B cell (primary cell): ENCODE data around the gene HOXA11. TPM values are rescaled to one million over a fixed set of nuclear protein-coding genes. Genes with fewer than 3 reads are reported as not detected.

Experiments used
- ATAC-seq: fragments of 200-7000 bp; cut with Tn5 transposase; one replicate; pipeline ENCODE4 v1.10.0; 2021; ENCODE audit warnings: low read depth, mild to moderate bottlenecking, moderate number of reproducible peaks, moderate library complexity
- CTCF ChIA-PET: fragments of 350-600 bp; sonication (Branson Sonifier 250); formaldehyde crosslinking; loops from one replicate; lab custom pipeline; 2021; ENCODE audit warnings: antibody characterized with exemption, inconsistent platforms; lab: Charles Lee
- POLR2A ChIA-PET: fragments of 350-600 bp; sonication (Branson Sonifier 250); formaldehyde crosslinking; loops from one replicate; lab custom pipeline; 2021; ENCODE audit warnings: antibody characterized with exemption; lab: Charles Lee
- DNase-seq: peaks from one replicate; pipeline ENCODE4 v3.0.0; 2013
- H2AFZ ChIP-seq: 2 replicates; pipeline ENCODE4 v1.6.1; 2012; ENCODE audit warnings: mild to moderate bottlenecking, low read depth, low read length; ENCODE audit not compliant: insufficient read depth, poor library complexity, severe bottlenecking
- H3K27ac ChIP-seq, 2 donors: 1 replicate in 1 of 2; 2 replicates in 1 of 2; pipeline ENCODE4 v1.5.1; 2012 to 2013; ENCODE audit warnings: low read length in 2 of 2, mild to moderate bottlenecking in 2 of 2, moderate library complexity in 1 of 2
- H3K27me3 ChIP-seq, 4 experiments: fragments of 200-600 bp in 1 of 4; sonication (generic) in 1 of 4; replicated peaks in 1 of 4; 1 replicate in 2 of 4; 2 replicates in 2 of 4; pipeline versions ENCODE4 v1.6.1 to v1.7.0; 2013 to 2016; ENCODE audit warnings: low read length in 3 of 4, mild to moderate bottlenecking in 2 of 4, mixed read lengths in 1 of 4, moderate library complexity in 1 of 4; ENCODE audit not compliant: insufficient read depth in 4 of 4, control insufficient read depth in 3 of 4; ENCODE audit errors: control extremely low read depth in 1 of 4
- H3K36me3 ChIP-seq, 2 experiments: replicated peaks in 1 of 2; 1 replicate in 1 of 2; 2 replicates in 1 of 2; pipeline versions ENCODE4 v1.6.1 to v1.7.1; 2013; ENCODE audit warnings: low read length in 1 of 2; ENCODE audit not compliant: insufficient read depth in 2 of 2, control insufficient read depth in 1 of 2; ENCODE audit errors: control extremely low read depth in 1 of 2, extremely low read depth in 1 of 2
- H3K4me1 ChIP-seq, 2 donors: fragments of 200-600 bp in 1 of 2; sonication (generic) in 1 of 2; 1 replicate in 1 of 2; 2 replicates in 1 of 2; pipeline versions ENCODE4 v1.5.1 to v1.6.1; 2013 to 2017; ENCODE audit warnings: low read length in 2 of 2; ENCODE audit not compliant: control insufficient read depth in 2 of 2, insufficient read depth in 2 of 2
- H3K4me2 ChIP-seq: replicated peaks from 2 replicates; pipeline ENCODE3; 2012; ENCODE audit warnings: mild to moderate bottlenecking, low read depth, low read length; ENCODE audit not compliant: poor library complexity, severe bottlenecking
- H3K4me3 ChIP-seq, 5 experiments: fragments of 200-600 bp in 1 of 5; sonication (generic) in 1 of 5; 1 replicate in 3 of 5; 2 replicates in 2 of 5; pipeline versions ENCODE4 v1.5.1 to v1.7.0; 2011 to 2016; ENCODE audit warnings: low read length in 4 of 5, mild to moderate bottlenecking in 4 of 5, low read depth in 2 of 5, control low read depth in 1 of 5, moderate library complexity in 1 of 5; ENCODE audit not compliant: insufficient read depth in 1 of 5; ENCODE audit errors: control extremely low read depth in 1 of 5, extremely low read depth in 1 of 5
- H3K79me2 ChIP-seq: fragments of 200-600 bp; sonication (generic); one replicate; pipeline ENCODE4 v1.6.0; 2016; ENCODE audit warnings: low read length; ENCODE audit not compliant: control insufficient read depth, insufficient read depth
- H3K9ac ChIP-seq: fragments of 200-600 bp; sonication (generic); 2 replicates; pipeline ENCODE4 v1.6.1; 2017; ENCODE audit warnings: mild to moderate bottlenecking, low read length, moderate library complexity
- H3K9me3 ChIP-seq, 3 donors: one replicate each; pipeline versions ENCODE4 v1.6.1 to v1.7.1; 2013; ENCODE audit warnings: low read length in 2 of 3; ENCODE audit not compliant: control insufficient read depth in 2 of 3, insufficient read depth in 1 of 3; ENCODE audit errors: control extremely low read depth in 1 of 3
- H4K20me1 ChIP-seq: 2 replicates; pipeline ENCODE4 v1.6.0; 2012; ENCODE audit warnings: mild to moderate bottlenecking, low read length; ENCODE audit not compliant: insufficient read depth, control insufficient read depth, poor library complexity, severe bottlenecking
- H3K27ac Mint-ChIP-seq: one replicate; pipeline ENCODE4 v1.8.0; 2021; ENCODE audit warnings: mixed read lengths
- H3K27me3 Mint-ChIP-seq: one replicate; pipeline ENCODE4 v1.8.0; 2021; ENCODE audit warnings: mixed read lengths
- H3K4me1 Mint-ChIP-seq: one replicate; pipeline ENCODE4 v1.8.0; 2021; ENCODE audit warnings: mixed read lengths
- H3K4me3 Mint-ChIP-seq: one replicate; pipeline ENCODE4 v1.8.0; 2021; ENCODE audit warnings: mixed read lengths
- H3K9me3 Mint-ChIP-seq: one replicate; pipeline ENCODE4 v1.8.0; 2022; ENCODE audit warnings: mixed read lengths; ENCODE audit not compliant: insufficient read depth
- EZH2 ChIP-seq: IDR thresholded peaks from 2 replicates; pipeline ENCODE4 v1.6.1; 2012; ENCODE audit warnings: borderline replicate concordance, low read depth, mild to moderate bottlenecking, moderate library complexity, low read length; ENCODE audit not compliant: insufficient read depth, poor library complexity, severe bottlenecking
- WGBS: methylation state at CpG from one replicate; pipeline ENCODE4 v1.1.5; 2013; ENCODE audit warnings: missing lambda C conversion rate; ENCODE audit not compliant: insufficient coverage; 5-methylcytosine and 5-hydroxymethylcytosine counted together
- intact Hi-C: fragments of 100-400 bp; cut with micrococcal nuclease; formaldehyde crosslinking; loops from one replicate; pipeline ENCODE4 v1.10.0; 2022
- polyA plus RNA-seq: library from polyadenylated mRNA; depleted of rRNA; stranded (reverse); fragments of >200 nt; gene quantifications from 2 replicates; pipeline ENCODE4 v1.2.3, GENCODE V29; 2012
- total RNA-seq, 2 donors: library from RNA; stranded (reverse); fragments of 120-200 nt in 1 of 2; gene quantifications; 1 replicate in 1 of 2; 2 replicates in 1 of 2; pipeline versions ENCODE4 v1.2.3 to v1.2.4, GENCODE V29; 2013 to 2022
- TF ChIP-seq, protein P1 (sequence below): fragments of 200-600 bp; IDR thresholded peaks from one replicate; pipeline ENCODE4 v1.8.0; 2022; ENCODE audit warnings: antibody characterized with exemption, mild to moderate bottlenecking

HOXA11 gene
- total and polyA plus RNA-seq, 2 donors (not counting 1 experiment from before 2014, with no cell fraction given): not detected

DNA sequence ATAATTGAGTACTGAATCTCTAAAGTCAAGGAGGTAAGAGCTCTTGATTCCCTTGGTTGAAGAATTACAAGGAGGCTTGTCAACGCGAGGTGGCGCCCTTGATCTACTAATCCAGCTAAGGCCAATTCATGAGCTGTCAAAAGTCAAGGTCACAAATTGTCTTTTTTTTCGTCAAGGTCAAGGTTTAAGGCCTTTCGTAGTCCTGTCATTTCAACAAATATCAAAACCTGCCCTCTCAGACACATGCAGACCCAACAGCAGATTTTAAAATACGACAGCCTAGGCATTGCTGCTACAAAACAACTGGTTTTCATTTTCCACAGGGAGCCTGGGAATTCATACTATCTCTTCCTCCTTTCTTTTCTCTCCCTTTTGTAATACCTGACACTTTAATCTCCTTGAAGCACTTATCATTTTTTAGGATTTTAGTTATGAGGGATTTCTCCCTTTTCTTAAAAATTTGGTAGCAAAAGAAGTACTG is 11.3 kb upstream of the HOXA11 start:
- DNase-seq (peak; percentile 84), ATAC-seq (no peak)
- H3K4me2 ChIP-seq: no peak overlapping the region
- TF ChIP-seq, protein P1, sequence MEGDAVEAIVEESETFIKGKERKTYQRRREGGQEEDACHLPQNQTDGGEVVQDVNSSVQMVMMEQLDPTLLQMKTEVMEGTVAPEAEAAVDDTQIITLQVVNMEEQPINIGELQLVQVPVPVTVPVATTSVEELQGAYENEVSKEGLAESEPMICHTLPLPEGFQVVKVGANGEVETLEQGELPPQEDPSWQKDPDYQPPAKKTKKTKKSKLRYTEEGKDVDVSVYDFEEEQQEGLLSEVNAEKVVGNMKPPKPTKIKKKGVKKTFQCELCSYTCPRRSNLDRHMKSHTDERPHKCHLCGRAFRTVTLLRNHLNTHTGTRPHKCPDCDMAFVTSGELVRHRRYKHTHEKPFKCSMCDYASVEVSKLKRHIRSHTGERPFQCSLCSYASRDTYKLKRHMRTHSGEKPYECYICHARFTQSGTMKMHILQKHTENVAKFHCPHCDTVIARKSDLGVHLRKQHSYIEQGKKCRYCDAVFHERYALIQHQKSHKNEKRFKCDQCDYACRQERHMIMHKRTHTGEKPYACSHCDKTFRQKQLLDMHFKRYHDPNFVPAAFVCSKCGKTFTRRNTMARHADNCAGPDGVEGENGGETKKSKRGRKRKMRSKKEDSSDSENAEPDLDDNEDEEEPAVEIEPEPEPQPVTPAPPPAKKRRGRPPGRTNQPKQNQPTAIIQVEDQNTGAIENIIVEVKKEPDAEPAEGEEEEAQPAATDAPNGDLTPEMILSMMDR: peak; percentile 96
- TF ChIP-seq EZH2: no peak
- no peaks in the 10 kb centered on the region for H3K36me3 ChIP-seq
- Mint-ChIP-seq H3K4me1 (peaks cover 34% of the 10 kb centered on the region), H3K4me3 (no peak overlapping the region), H3K9me3 (no peaks in the 10 kb centered on the region), H3K27me3 (peaks cover 79% of the 10 kb centered on the region), H3K27ac (peak overlapping the region; percentile 64)
- 2% methylated on average over 6 of the region's 6 CpGs for WGBS
- ChIA-PET POLR2A (no interaction called here), CTCF (interaction anchor here (0.6 to 2.6 kb wide), 65 partner anchors 8 to 1910 kb away, joined by 3 to 51 read pairs (median 4); partner anchors contain the start of genes EVX1, HOXA6 and HOXA9)
- H3K27ac ChIP-seq: no peak overlapping the region
- no peak overlapping the region for H3K9ac ChIP-seq
- intact Hi-C loops: loop anchor here (1.0 to 10.0 kb wide), 7 partner anchors 46 to 900 kb away; partner anchors contain the start of gene EVX1
- peaks cover 44 to 64% of the 10 kb centered on the region in 2 donors for H3K4me1 ChIP-seq
- no peak overlapping the region for H2AFZ ChIP-seq
- no peak overlapping the region for H3K4me3 ChIP-seq
- no peaks in the 10 kb centered on the region for H4K20me1 ChIP-seq
- peaks cover 0 to 51% (median 2%) of the 10 kb centered on the region in 3 donors for H3K9me3 ChIP-seq
- no peaks in the 10 kb centered on the region for H3K79me2 ChIP-seq
- peaks cover 3 to 82% (median 76%) of the 10 kb centered on the region in 4 experiments for H3K27me3 ChIP-seq

DNA sequence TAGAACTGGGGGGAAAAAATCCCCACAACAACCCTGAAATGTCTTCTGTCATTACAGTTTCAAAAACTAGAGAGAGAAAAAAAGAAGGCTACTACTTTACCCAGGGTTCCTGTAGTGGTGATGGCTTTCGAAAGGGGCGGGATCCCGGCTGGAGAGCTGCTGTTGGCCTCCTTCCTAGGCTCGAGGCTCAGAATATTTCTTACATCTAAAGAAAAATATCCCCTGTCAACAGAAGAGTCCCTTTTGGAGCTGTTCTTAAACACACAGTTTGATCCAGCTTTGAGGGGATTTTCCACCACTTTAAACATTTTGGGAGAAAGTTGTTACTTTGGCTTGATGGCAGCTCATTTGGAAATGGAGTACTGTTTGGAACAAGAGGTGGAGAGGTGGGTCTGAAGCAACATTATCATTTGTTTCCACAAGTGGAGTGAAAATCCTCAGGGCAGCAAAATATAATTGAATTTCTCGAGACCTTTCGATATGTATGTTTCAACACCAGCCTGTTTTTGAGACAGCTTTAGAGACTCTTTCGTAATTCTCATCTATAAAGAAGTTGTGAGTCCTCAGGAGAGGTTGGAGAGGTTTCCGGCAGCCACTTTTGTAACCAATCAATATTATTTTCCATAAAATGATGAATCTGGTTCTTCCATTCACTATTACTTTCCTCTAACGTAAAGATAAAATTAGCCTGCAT is 9.8 kb upstream of the HOXA11 start:
- H3K27me3 ChIP-seq: peaks cover 3 to 85% (median 79%) of the 10 kb centered on the region in 4 experiments
- H3K79me2 ChIP-seq: no peaks in the 10 kb centered on the region
- H3K36me3 ChIP-seq: no peaks in the 10 kb centered on the region
- peaks cover 31 to 59% of the 10 kb centered on the region in 2 donors for H3K4me1 ChIP-seq
- intact Hi-C loops: loop anchor here (5.0 to 10.0 kb wide), 2 partner anchors 47 to 410 kb away; partner anchors contain the start of gene EVX1
- ATAC-seq: no peak
- ChIA-PET CTCF (interaction anchor here (0.7 to 2.6 kb wide), 17 partner anchors 8 to 1334 kb away, joined by 3 to 32 read pairs (median 5); no protein-coding TSS in a partner anchor), POLR2A (no interaction called here)
- no peak overlapping the region for H3K27ac ChIP-seq
- H3K4me2 ChIP-seq: no peak overlapping the region
- H3K9me3 Mint-ChIP-seq: no peaks in the 10 kb centered on the region
- no peak overlapping the region for H3K4me3 Mint-ChIP-seq
- peaks cover 0 to 48% (median 2%) of the 10 kb centered on the region in 3 donors for H3K9me3 ChIP-seq
- TF ChIP-seq EZH2: no peak
- TF ChIP-seq, protein P1: no peak
- no peak overlapping the region for H3K9ac ChIP-seq
- DNase-seq: no peak
- no CpG with 5 or more reads among the region's 9 CpGs for WGBS
- H3K27ac Mint-ChIP-seq: no peak overlapping the region
- peaks cover 28% of the 10 kb centered on the region for H3K4me1 Mint-ChIP-seq
- H3K4me3 ChIP-seq: no peak overlapping the region
- no peaks in the 10 kb centered on the region for H4K20me1 ChIP-seq
- H3K27me3 Mint-ChIP-seq: peaks cover 82% of the 10 kb centered on the region
- H2AFZ ChIP-seq: no peak overlapping the region
